ENCODE measurements around the gene LAMA3.

The LAMA3 gene

DNA sequence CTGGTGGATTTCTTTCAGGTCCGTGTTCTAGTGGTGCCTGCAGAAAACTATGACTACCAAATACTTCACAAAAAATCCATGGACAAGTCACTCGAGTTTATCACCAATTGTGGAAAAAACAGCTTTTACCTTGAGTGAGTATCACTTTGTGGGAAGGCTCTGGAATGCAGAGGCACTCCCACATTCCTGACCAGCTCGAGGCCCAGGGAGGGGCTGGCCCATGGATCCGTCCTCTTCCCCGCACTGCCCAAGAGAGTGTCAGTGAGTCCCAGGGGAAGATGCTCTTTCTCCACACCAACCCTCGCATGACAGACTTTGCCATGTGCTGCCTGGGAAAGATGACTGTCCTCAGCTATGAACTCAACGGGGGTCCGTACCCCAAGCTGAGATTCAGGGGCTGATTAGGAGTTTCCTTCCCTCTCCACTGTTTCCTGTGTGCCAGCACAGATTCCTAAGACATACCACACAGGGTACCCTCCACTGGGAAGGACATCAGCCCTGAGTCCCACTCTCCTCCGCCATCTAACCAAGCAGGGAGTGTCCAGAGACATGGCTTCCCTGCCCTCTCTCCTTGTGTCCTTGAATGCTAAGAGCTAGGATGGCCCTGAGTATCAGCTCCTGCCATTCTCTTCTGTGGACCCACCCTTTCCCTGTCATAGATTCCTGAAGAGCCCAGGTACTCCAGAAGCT lies 155.9 kb downstream of the LAMA3 start:
- no peaks in the 10 kb centered on the region for H3K36me3 ChIP-seq (ENCODE audit: insufficient read depth, low read length)
- H3K4me1 ChIP-seq (ENCODE audit: insufficient read depth, low read length) = no peaks in the 10 kb centered on the region
- no peak overlapping the region for H3K9ac ChIP-seq (ENCODE audit: low read depth, low read length)
- TF ChIP-seq EZH2 (IDR thresholded peaks at IDR 0.05; ENCODE audit: borderline replicate concordance, low read depth, low read length, severe bottlenecking) = no peak
- TF ChIP-seq, protein P1, sequence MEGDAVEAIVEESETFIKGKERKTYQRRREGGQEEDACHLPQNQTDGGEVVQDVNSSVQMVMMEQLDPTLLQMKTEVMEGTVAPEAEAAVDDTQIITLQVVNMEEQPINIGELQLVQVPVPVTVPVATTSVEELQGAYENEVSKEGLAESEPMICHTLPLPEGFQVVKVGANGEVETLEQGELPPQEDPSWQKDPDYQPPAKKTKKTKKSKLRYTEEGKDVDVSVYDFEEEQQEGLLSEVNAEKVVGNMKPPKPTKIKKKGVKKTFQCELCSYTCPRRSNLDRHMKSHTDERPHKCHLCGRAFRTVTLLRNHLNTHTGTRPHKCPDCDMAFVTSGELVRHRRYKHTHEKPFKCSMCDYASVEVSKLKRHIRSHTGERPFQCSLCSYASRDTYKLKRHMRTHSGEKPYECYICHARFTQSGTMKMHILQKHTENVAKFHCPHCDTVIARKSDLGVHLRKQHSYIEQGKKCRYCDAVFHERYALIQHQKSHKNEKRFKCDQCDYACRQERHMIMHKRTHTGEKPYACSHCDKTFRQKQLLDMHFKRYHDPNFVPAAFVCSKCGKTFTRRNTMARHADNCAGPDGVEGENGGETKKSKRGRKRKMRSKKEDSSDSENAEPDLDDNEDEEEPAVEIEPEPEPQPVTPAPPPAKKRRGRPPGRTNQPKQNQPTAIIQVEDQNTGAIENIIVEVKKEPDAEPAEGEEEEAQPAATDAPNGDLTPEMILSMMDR (IDR thresholded peaks at IDR 0.05; ENCODE audit: borderline replicate concordance, extremely low read depth, low read length, poor library complexity, severe bottlenecking) = no peak
- ATAC-seq (ENCODE audit: insufficient read depth, low read depth) (no peak), DNase-seq (no peak)
- no peak overlapping the region for H3K27ac ChIP-seq (ENCODE audit: low read length)
- no peaks in the 10 kb centered on the region for H3K79me2 ChIP-seq (ENCODE audit: insufficient read depth, low read length)
- H3K9me3 ChIP-seq (ENCODE audit: insufficient read depth, low read length, severe bottlenecking) = no peaks in the 10 kb centered on the region
- no peaks in the 10 kb centered on the region for H4K20me1 ChIP-seq (ENCODE audit: insufficient read depth, low read length)
- no peak overlapping the region for H3K4me2 ChIP-seq (ENCODE audit: insufficient read depth, low read length)
- H3K4me3 ChIP-seq (ENCODE audit: low read depth in 1 of 2, low read length in 2 of 2) = no peak overlapping the region
- H3K27me3 ChIP-seq (ENCODE audit: insufficient read depth, low read length, poor library complexity) = no peaks in the 10 kb centered on the region
- H2AFZ ChIP-seq (ENCODE audit: low read depth, low read length) = no peak overlapping the region

DNA sequence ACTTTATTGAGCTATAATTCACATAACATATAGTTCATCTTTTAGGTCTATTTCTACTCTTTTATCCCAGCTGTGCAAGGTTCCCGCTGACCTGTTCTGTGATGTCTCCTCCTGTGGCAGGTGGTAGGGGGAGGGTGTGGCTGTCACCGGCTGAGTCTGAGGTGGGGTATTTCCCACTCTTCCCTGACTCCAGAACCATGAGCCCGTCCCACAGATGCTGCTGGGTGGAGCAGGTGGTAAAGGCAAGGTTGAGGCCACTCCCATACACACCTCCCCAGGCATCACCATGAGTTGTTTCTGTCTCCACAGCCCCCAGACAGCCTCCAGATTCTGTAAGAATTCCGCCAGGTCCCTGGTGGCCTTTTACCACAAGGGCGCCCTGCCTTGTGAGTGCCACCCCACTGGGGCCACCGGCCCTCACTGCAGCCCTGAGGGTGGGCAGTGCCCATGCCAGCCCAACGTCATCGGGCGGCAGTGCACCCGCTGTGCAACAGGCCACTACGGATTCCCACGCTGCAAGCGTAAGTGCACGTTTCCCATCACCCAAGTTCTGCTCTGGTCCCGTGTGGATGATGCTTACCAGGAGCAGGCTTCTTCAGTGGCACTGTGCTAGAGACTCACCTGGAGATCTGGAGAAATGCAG lies 156.9 kb downstream of the LAMA3 start:
- ATAC-seq (ENCODE audit: insufficient read depth, low read depth) = no peak
- H3K9me3 ChIP-seq (ENCODE audit: insufficient read depth, low read length, severe bottlenecking) = no peaks in the 10 kb centered on the region
- no peak overlapping the region for H3K27ac ChIP-seq (ENCODE audit: low read length)

DNA sequence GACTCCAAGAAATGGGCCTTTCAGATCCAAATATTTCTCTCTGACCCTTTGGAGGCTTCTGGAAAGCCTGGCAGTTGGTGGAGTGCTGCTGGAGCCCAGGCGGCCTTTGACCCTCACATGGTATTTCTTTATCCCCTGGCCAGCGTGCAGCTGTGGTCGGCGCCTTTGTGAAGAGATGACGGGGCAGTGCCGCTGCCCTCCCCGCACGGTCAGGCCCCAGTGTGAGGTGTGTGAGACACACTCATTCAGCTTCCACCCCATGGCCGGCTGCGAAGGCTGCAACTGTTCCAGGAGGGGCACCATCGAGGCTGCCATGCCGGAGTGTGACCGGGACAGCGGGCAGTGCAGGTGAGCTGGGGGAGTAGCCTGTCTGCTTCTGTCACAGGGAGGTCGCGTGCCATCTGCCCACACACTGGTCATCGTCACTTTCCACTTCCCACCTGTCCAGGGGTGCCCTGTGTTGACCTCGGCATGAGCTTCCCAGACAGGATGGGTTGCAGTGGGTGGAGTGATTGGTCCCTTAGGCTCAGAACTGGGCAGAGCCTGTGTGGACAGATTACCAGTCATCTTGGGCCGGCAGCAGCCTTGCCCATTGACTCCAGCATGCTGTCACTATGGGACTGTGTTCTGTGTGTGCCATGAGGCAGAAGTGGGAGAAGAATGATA lies 158.2 kb downstream of the LAMA3 start:
- H4K20me1 ChIP-seq (ENCODE audit: insufficient read depth, low read length) = no peaks in the 10 kb centered on the region
- H3K79me2 ChIP-seq (ENCODE audit: insufficient read depth, low read length) = no peaks in the 10 kb centered on the region
- H3K4me3 ChIP-seq (ENCODE audit: low read depth in 1 of 2, low read length in 2 of 2) = no peak overlapping the region
- DNase-seq (no peak), ATAC-seq (ENCODE audit: insufficient read depth, low read depth) (no peak)
- H3K4me2 ChIP-seq (ENCODE audit: insufficient read depth, low read length) = no peak overlapping the region
- no peak overlapping the region for H3K9ac ChIP-seq (ENCODE audit: low read depth, low read length)
- TF ChIP-seq EZH2 (IDR thresholded peaks at IDR 0.05; ENCODE audit: borderline replicate concordance, low read depth, low read length, severe bottlenecking) = no peak
- TF ChIP-seq, protein P1 (IDR thresholded peaks at IDR 0.05; ENCODE audit: borderline replicate concordance, extremely low read depth, low read length, poor library complexity, severe bottlenecking) = no peak
- no peaks in the 10 kb centered on the region for H3K9me3 ChIP-seq (ENCODE audit: insufficient read depth, low read length, severe bottlenecking)
- no peak overlapping the region for H3K27ac ChIP-seq (ENCODE audit: low read length)
- H3K36me3 ChIP-seq (ENCODE audit: insufficient read depth, low read length) = no peaks in the 10 kb centered on the region
- H3K27me3 ChIP-seq (ENCODE audit: insufficient read depth, low read length, poor library complexity) = no peaks in the 10 kb centered on the region
- no peaks in the 10 kb centered on the region for H3K4me1 ChIP-seq (ENCODE audit: insufficient read depth, low read length)
- no peak overlapping the region for H2AFZ ChIP-seq (ENCODE audit: low read depth, low read length)

More for the DNA sequence above, 156.9 kb downstream of the LAMA3 start:
- DNase-seq = no peak
- Histone ChIP-seq H3K4me1 (ENCODE audit: insufficient read depth, low read length) (no peaks in the 10 kb centered on the region), H3K79me2 (ENCODE audit: insufficient read depth, low read length) (no peaks in the 10 kb centered on the region), H2AFZ (ENCODE audit: low read depth, low read length) (no peak overlapping the region), H3K9ac (ENCODE audit: low read depth, low read length) (no peak overlapping the region), H3K4me3 (ENCODE audit: low read depth in 1 of 2, low read length in 2 of 2) (no peak overlapping the region), H4K20me1 (ENCODE audit: insufficient read depth, low read length) (no peaks in the 10 kb centered on the region), H3K36me3 (ENCODE audit: insufficient read depth, low read length) (no peaks in the 10 kb centered on the region), H3K27me3 (ENCODE audit: insufficient read depth, low read length, poor library complexity) (no peaks in the 10 kb centered on the region), H3K4me2 (ENCODE audit: insufficient read depth, low read length) (no peak overlapping the region)
- TF ChIP-seq EZH2 (IDR thresholded peaks at IDR 0.05; ENCODE audit: borderline replicate concordance, low read depth, low read length, severe bottlenecking) = no peak
- TF ChIP-seq, protein P1 (IDR thresholded peaks at IDR 0.05; ENCODE audit: borderline replicate concordance, extremely low read depth, low read length, poor library complexity, severe bottlenecking) = no peak

Data from DND-41 (cell line).